ENCODE measurements around the gene S100A1. TPM values are rescaled to one million over a fixed set of nuclear protein-coding genes. Genes with fewer than 3 reads are reported as not detected.

Gene S100A1
- total and polyA plus RNA-seq, 2 of the 13 experiments (the other 11 are each of a cell fraction or from before 2014, with no cell fraction given), result 120 to 251 TPM

DNA sequence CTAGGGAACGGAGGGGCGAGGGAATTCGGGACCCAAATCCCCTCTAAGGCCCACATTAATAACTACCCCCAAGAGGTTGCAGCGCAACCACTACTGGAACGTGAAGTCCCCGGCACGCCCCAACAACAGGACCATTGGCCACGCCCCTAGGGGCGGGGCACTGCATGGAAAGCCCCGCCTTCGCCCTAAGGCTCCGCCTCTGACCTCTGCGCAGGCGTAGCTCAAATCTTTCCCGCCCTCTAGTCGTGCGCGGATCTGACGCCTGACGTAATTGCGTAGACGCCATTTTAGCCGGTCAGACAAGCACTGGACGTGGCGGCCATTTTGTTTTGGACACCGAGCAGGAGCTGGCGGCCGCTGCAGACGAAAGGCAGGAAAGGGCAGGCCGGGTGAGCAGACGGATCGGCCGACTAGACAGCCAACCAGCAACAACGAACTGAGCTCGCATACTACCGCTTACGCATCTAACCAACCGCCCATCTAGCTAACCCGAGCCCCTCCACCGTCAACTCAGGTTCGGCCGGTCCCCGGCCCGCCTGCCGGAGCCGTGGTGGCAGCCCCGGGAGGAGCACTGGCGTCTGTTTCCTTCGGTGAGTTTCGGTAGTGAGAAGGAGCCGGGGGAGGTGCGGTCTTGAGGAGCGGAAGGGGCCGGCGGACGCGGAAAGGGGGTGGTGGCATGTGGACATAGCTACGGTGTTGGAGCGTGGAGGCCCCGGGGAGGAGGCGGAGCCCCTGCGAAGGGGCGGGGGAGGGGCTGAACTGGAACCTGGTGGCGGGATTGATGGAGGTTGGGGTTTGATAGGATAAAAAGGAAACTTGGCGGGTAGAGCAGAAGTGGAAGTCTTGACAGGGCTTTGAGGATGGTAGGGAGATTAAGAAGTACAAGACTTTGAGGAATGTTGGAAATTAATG, 5.8 kb downstream of the S100A1 start, which contains the start of gene CHTOP (continued):
- TF ChIP-seq, protein P1, sequence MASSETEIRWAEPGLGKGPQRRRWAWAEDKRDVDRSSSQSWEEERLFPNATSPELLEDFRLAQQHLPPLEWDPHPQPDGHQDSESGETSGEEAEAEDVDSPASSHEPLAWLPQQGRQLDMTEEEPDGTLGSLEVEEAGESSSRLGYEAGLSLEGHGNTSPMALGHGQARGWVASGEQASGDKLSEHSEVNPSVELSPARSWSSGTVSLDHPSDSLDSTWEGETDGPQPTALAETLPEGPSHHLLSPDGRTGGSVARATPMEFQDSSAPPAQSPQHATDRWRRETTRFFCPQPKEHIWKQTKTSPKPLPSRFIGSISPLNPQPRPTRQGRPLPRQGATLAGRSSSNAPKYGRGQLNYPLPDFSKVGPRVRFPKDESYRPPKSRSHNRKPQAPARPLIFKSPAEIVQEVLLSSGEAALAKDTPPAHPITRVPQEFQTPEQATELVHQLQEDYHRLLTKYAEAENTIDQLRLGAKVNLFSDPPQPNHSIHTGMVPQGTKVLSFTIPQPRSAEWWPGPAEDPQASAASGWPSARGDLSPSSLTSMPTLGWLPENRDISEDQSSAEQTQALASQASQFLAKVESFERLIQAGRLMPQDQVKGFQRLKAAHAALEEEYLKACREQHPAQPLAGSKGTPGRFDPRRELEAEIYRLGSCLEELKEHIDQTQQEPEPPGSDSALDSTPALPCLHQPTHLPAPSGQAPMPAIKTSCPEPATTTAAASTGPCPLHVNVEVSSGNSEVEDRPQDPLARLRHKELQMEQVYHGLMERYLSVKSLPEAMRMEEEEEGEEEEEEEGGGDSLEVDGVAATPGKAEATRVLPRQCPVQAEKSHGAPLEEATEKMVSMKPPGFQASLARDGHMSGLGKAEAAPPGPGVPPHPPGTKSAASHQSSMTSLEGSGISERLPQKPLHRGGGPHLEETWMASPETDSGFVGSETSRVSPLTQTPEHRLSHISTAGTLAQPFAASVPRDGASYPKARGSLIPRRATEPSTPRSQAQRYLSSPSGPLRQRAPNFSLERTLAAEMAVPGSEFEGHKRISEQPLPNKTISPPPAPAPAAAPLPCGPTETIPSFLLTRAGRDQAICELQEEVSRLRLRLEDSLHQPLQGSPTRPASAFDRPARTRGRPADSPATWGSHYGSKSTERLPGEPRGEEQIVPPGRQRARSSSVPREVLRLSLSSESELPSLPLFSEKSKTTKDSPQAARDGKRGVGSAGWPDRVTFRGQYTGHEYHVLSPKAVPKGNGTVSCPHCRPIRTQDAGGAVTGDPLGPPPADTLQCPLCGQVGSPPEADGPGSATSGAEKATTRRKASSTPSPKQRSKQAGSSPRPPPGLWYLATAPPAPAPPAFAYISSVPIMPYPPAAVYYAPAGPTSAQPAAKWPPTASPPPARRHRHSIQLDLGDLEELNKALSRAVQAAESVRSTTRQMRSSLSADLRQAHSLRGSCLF (CRISPR knock-in tag; IDR thresholded peaks at IDR 0.05; ENCODE audit: borderline replicate concordance), result no peak
- TF ChIP-seq NKX3-1 (CRISPR knock-in tag; IDR thresholded peaks at IDR 0.05), result no peak
- TF ChIP-seq CBX5 (CRISPR knock-in tag; IDR thresholded peaks at IDR 0.05; ENCODE audit: borderline replicate concordance), result 0 out of 2 replicates have a peak, but pooled peaks have one; percentile 16
- peak; percentile 82 for TF ChIP-seq PHF8 (CRISPR knock-in tag; IDR thresholded peaks at IDR 0.05)
- no peak for TF ChIP-seq PAX8 (CRISPR knock-in tag; IDR thresholded peaks at IDR 0.05; ENCODE audit: borderline replicate concordance)
- peak; percentile 67 for TF ChIP-seq ZNF609 (CRISPR knock-in tag; IDR thresholded peaks at IDR 0.05; ENCODE audit: borderline replicate concordance)
- TF ChIP-seq NFE2L2 (IDR thresholded peaks at IDR 0.05; ENCODE audit: low read length), result no peak
- no peak for TF ChIP-seq ZNF747 (CRISPR knock-in tag; IDR thresholded peaks at IDR 0.05; ENCODE audit: borderline replicate concordance)
- no peak for TF ChIP-seq ARNT (IDR thresholded peaks at IDR 0.05)
- TF ChIP-seq GZF1 (CRISPR knock-in tag; IDR thresholded peaks at IDR 0.05), result no peak
- TF ChIP-seq RFX1 (IDR thresholded peaks at IDR 0.05), result no peak
- peak; percentile 65; the same call in 1 of the 2 replicates for TF ChIP-seq EED (CRISPR knock-in tag; IDR thresholded peaks at IDR 0.05)
- peak; percentile 90 for TF ChIP-seq DR1 (CRISPR knock-in tag; IDR thresholded peaks at IDR 0.05)
- no peak for TF ChIP-seq ZNF20 (CRISPR knock-in tag; IDR thresholded peaks at IDR 0.05)
- no peak for TF ChIP-seq PPARG (CRISPR knock-in tag; conservative IDR thresholded peaks at IDR 0.05)
- TF ChIP-seq MTF1 (CRISPR knock-in tag; IDR thresholded peaks at IDR 0.05), result no peak
- TF ChIP-seq ZNF678 (CRISPR knock-in tag; IDR thresholded peaks at IDR 0.05), result no peak
- no peak for TF ChIP-seq ZFP1 (CRISPR knock-in tag; IDR thresholded peaks at IDR 0.05)
- TF ChIP-seq, protein P2, sequence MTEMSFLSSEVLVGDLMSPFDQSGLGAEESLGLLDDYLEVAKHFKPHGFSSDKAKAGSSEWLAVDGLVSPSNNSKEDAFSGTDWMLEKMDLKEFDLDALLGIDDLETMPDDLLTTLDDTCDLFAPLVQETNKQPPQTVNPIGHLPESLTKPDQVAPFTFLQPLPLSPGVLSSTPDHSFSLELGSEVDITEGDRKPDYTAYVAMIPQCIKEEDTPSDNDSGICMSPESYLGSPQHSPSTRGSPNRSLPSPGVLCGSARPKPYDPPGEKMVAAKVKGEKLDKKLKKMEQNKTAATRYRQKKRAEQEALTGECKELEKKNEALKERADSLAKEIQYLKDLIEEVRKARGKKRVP (CRISPR knock-in tag; IDR thresholded peaks at IDR 0.05), result peak in 1 of 2 experiments; percentile 86; a peak in 2 of 4 replicates
- no peak; the same call in 1 of the 2 replicates for TF ChIP-seq SMAD9 (CRISPR knock-in tag; IDR thresholded peaks at IDR 0.05)
